ENCODE measurements around the gene VSNL1.

GRCh38 chr2:17521621-17522020, 18.9 kb upstream of the VSNL1 start:
- no peak for TF ChIP-seq CTCF (IDR thresholded peaks at IDR 0.05; ENCODE audit: insufficient read depth, low read length, poor library complexity, severe bottlenecking)
- no peak for TF ChIP-seq EZH2phosphoT487 (conservative IDR thresholded peaks at IDR 0.05; ENCODE audit: low read length)
